Measurements from ENCODE around the gene GRID1.

GRID1 gene

GRCh38 chr10:86254526-86255174 lies 111.9 kb downstream of the GRID1 start:
- no peak overlapping the region for H3K27ac ChIP-seq
- no peaks in the 10 kb centered on the region for H3K27me3 ChIP-seq
- H3K4me3 ChIP-seq: no peak overlapping the region
- H3K9me3 ChIP-seq: no peaks in the 10 kb centered on the region
- TF ChIP-seq, protein P1, sequence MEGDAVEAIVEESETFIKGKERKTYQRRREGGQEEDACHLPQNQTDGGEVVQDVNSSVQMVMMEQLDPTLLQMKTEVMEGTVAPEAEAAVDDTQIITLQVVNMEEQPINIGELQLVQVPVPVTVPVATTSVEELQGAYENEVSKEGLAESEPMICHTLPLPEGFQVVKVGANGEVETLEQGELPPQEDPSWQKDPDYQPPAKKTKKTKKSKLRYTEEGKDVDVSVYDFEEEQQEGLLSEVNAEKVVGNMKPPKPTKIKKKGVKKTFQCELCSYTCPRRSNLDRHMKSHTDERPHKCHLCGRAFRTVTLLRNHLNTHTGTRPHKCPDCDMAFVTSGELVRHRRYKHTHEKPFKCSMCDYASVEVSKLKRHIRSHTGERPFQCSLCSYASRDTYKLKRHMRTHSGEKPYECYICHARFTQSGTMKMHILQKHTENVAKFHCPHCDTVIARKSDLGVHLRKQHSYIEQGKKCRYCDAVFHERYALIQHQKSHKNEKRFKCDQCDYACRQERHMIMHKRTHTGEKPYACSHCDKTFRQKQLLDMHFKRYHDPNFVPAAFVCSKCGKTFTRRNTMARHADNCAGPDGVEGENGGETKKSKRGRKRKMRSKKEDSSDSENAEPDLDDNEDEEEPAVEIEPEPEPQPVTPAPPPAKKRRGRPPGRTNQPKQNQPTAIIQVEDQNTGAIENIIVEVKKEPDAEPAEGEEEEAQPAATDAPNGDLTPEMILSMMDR (IDR thresholded peaks at IDR 0.05): no peak
- H3K4me1 ChIP-seq: peaks cover 0 to 11% (median 2%) of the 10 kb centered on the region in 4 donors
- no peak for DNase-seq
- no peaks in the 10 kb centered on the region for H3K36me3 ChIP-seq
- intact Hi-C loops (cut with DNase I; ENCODE audit: low total_unique reads): no loop called here

DNA sequence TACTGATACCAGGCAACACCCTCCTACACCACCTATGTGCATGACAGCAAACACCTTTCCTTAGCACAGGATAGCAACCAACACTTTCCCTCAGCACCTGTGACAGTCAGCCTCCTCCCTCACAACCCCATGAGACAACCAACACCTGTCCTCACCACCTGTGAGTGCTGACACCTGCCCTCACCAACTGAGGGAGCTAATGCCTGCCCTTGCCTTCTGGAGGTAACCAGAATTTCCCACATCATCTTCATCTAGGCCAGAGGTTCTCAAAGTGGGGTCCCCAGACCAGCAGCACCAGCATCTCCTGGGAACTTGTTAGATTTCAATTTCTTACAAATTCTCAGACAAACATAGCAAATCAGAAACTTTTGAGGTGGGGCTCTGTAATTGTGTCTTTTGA lies 112.5 kb downstream of the GRID1 start:
- Histone ChIP-seq H3K27ac (no peak overlapping the region), H3K27me3 (no peaks in the 10 kb centered on the region), H3K9me3 (no peaks in the 10 kb centered on the region), H3K4me1 (peaks cover 0 to 11% (median 2%) of the 10 kb centered on the region in 4 donors), H3K4me3 (no peak overlapping the region), H3K36me3 (no peaks in the 10 kb centered on the region)
- intact Hi-C loops (cut with DNase I; ENCODE audit: low total_unique reads): no loop called here
- no peak for DNase-seq
- TF ChIP-seq, protein P1 (IDR thresholded peaks at IDR 0.05): no peak

GRCh38 chr10:86253091-86254072 lies 113.2 kb downstream of the GRID1 start:
- no peak for DNase-seq
- TF ChIP-seq, protein P1 (IDR thresholded peaks at IDR 0.05): no peak
- Histone ChIP-seq H3K27ac (no peak overlapping the region), H3K27me3 (no peaks in the 10 kb centered on the region), H3K9me3 (no peaks in the 10 kb centered on the region), H3K36me3 (no peaks in the 10 kb centered on the region), H3K4me3 (no peak overlapping the region), H3K4me1 (peaks cover 0 to 11% (median 2%) of the 10 kb centered on the region in 4 donors)
- intact Hi-C loops (cut with DNase I; ENCODE audit: low total_unique reads): no loop called here

- Histone ChIP-seq H3K4me3 (no peak overlapping the region), H3K27ac (no peak overlapping the region), H3K4me1 (peaks cover 0 to 11% (median 2%) of the 10 kb centered on the region in 4 donors), H3K36me3 (no peaks in the 10 kb centered on the region), H3K27me3 (no peaks in the 10 kb centered on the region), H3K9me3 (no peaks in the 10 kb centered on the region)
- intact Hi-C loops (cut with DNase I; ENCODE audit: low total_unique reads): no loop called here
- DNase-seq: no peak
- TF ChIP-seq, protein P1 (IDR thresholded peaks at IDR 0.05): no peak
These were observed 114.0 kb downstream of the GRID1 start for GRCh38 chr10:86252556-86252955.

DNA sequence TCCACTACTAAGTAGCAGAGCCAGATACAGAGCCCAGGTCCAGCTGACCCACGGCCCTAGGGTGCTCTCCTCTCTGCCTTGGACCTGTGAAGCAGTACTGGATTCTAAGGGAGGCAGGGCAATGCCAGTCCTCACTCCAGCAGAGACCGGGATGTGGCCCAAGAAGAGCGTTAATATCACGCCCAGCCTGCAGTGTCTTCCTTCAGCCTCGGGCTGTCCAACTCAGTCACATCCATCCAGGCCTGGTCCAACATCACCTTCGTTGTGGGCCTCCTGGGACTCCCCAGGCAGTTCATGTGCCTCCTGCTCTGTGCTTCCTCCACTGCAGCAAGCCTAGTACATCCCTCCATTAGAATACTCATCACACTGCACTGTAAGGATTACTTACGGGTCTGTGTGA lies 114.5 kb downstream of the GRID1 start:
- H3K4me1 ChIP-seq: peaks cover 0 to 11% (median 2%) of the 10 kb centered on the region in 4 donors
- H3K36me3 ChIP-seq: no peaks in the 10 kb centered on the region
- TF ChIP-seq, protein P1 (IDR thresholded peaks at IDR 0.05): no peak
- no peaks in the 10 kb centered on the region for H3K27me3 ChIP-seq
- no peak overlapping the region for H3K27ac ChIP-seq
- H3K9me3 ChIP-seq: no peaks in the 10 kb centered on the region
- intact Hi-C loops (cut with DNase I; ENCODE audit: low total_unique reads): no loop called here
- DNase-seq: no peak
- no peak overlapping the region for H3K4me3 ChIP-seq
